Left ventricle myocardium inferior (tissue), 1 donor: ENCODE results near the gene DEFB128. TPM values are rescaled to one million over a fixed set of nuclear protein-coding genes. Genes with fewer than 3 reads are reported as not detected.
A peak's percentile ranks its signal among the peaks of the same experiment; 100 is the strongest.
"Not testable (repeated sequence)": the region's sequence is repeated elsewhere in the genome, so short reads cannot be mapped to it uniquely, and the experiment has no call there.

Source experiments
- DNase-seq: peaks from one replicate; pipeline ENCODE4 v3.0.0-alpha.2; 2020
- H3K27ac ChIP-seq: fragments of 200-600 bp; replicated peaks from 2 replicates; pipeline ENCODE4 v1.8.0; 2021
- H3K27me3 ChIP-seq: fragments of 200-600 bp; 2 replicates; pipeline ENCODE4 v1.8.0; 2021; ENCODE audit warnings: low read depth
- H3K36me3 ChIP-seq: fragments of 200-600 bp; 2 replicates; pipeline ENCODE4 v1.8.0; 2021
- H3K4me1 ChIP-seq: fragments of 200-600 bp; 2 replicates; pipeline ENCODE4 v1.8.0; 2021
- H3K4me3 ChIP-seq: fragments of 200-600 bp; 2 replicates; pipeline ENCODE4 v1.8.0; 2021; ENCODE audit warnings: mild to moderate bottlenecking, moderate library complexity
- H3K9me3 ChIP-seq: fragments of 200-600 bp; replicated peaks from 2 replicates; pipeline ENCODE4 v1.8.0; 2021
- intact Hi-C: fragments of 100-400 bp; cut with micrococcal nuclease; formaldehyde crosslinking; loops from one replicate; pipeline ENCODE4 v1.11.0; 2022
- total RNA-seq: library from RNA; stranded (reverse); fragmentation: NEBNext Ultra II Directional; extraction: Animal tissue kit (Norgen Biotek cat#: 25700); gene quantifications from one replicate; pipeline ENCODE4 v1.2.1, GENCODE V29; 2021
- TF ChIP-seq, protein P1 (sequence below): fragments of 200-600 bp; IDR thresholded peaks from 2 replicates; pipeline ENCODE4 v1.8.0; 2021; ENCODE audit warnings: antibody characterized with exemption, mild to moderate bottlenecking, borderline replicate concordance
- donor health status: DM: no; HTN: yes; CAD: no; lungs with severe emphysema.

Gene DEFB128
- total RNA-seq, 1 donor from 2014 or later = not detected

DNA sequence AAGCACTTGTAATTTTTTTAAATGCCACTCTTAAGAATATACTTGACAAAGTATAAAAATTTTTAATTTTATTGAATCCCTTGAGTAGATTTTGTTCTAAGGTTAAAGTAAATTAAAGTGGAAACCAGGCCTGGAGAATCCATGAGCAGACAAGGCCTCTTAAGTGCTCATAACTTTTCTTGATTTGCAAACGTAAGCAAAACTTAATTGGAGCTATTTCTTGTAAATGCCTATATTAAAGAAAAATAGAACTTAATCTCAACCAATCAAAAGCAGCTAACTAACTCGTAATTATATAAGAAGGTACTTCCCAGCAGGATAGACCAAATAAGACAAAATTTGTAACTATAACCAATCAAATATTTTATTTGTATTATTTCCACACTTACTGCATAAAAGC, 24.9 kb upstream of the DEFB128 start:
- Histone ChIP-seq H3K36me3 (no peaks in the 10 kb centered on the region), H3K4me3 (no peak overlapping the region), H3K4me1 (peaks cover 37% of the 10 kb centered on the region), H3K27ac (peak overlapping the region; percentile 19), H3K27me3 (peaks cover 8% of the 10 kb centered on the region), H3K9me3 (no peaks in the 10 kb centered on the region)
- TF ChIP-seq, protein P1, sequence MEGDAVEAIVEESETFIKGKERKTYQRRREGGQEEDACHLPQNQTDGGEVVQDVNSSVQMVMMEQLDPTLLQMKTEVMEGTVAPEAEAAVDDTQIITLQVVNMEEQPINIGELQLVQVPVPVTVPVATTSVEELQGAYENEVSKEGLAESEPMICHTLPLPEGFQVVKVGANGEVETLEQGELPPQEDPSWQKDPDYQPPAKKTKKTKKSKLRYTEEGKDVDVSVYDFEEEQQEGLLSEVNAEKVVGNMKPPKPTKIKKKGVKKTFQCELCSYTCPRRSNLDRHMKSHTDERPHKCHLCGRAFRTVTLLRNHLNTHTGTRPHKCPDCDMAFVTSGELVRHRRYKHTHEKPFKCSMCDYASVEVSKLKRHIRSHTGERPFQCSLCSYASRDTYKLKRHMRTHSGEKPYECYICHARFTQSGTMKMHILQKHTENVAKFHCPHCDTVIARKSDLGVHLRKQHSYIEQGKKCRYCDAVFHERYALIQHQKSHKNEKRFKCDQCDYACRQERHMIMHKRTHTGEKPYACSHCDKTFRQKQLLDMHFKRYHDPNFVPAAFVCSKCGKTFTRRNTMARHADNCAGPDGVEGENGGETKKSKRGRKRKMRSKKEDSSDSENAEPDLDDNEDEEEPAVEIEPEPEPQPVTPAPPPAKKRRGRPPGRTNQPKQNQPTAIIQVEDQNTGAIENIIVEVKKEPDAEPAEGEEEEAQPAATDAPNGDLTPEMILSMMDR = no peak
- intact Hi-C loops = no loop called here
- DNase-seq = no peak

DNA sequence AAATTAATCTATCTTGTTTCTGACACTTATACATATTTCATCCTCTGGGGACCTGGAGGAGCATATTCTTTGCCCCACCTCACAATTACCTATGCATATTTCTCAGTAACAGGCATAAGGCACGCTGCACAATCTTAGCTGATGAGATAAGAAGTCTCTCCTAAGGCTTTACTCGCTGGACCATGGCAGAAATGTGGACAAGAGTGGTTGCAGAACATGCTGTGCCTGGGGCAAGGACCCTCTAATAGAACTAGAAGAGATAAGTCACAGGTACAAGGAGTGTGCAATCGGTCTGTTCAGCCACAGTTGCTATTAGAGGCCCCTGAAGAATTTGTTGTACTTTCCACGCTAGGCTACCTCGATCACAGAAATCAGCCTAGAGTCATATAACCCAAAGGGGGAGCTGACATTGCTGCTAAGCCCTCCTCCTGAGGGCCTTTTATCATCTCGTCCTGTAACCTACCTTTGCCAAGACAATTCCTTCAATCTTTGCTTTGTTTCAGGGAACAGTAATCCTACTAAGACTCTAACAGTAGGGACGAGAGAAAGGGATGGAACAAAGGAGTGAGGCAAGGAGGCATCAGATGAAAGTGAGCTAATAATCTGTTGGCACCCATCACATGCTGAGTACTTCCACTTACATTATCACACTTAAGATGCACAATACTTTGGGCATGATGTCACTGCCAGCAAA, 21.4 kb upstream of the DEFB128 start:
- no peaks in the 10 kb centered on the region for H3K36me3 ChIP-seq
- no peak for DNase-seq
- TF ChIP-seq, protein P1 = no peak
- no peaks in the 10 kb centered on the region for H3K9me3 ChIP-seq
- peaks cover 22% of the 10 kb centered on the region for H3K4me1 ChIP-seq
- no peak overlapping the region for H3K4me3 ChIP-seq
- no peak overlapping the region for H3K27ac ChIP-seq
- intact Hi-C loops = no loop called here
- H3K27me3 ChIP-seq = no peaks in the 10 kb centered on the region

DNA sequence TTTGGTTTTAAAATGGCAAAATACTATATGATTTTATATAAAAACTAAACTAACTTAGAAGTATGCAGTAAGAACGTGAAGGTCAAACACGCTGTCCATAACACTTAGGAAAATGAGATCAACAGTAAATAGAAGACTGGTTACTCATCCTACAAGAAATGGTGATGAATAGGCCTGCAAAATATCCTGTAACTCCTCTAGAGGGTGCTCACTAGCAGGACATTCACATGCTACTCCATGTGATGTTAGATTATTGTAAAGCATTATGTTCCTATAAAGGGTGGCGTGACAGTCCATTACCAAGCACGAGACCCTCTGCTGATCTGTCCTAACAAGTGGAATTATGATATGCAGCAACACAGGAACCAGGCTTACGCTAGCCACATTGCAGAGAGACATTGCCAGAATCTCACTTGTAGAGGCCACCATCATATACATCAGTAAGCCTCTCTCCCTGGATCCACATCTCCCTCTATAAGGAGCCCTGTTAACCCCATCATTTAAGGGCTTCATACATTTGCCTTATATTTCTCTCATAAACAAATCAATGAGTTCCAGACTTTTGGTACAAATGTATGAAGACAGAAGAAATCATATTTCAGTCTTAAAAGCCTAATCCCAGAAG, 19.5 kb upstream of the DEFB128 start:
- intact Hi-C loops = no loop called here

GRCh38 chr20:203630-204029, 14.1 kb upstream of the DEFB128 start:
- not testable (repeated sequence) for H3K27me3 ChIP-seq

More for the DNA sequence above, 19.5 kb upstream of the DEFB128 start:
- no peak overlapping the region for H3K27ac ChIP-seq
- no peak for DNase-seq
- TF ChIP-seq, protein P1 = peak; percentile 60
- no peak overlapping the region for H3K4me3 ChIP-seq
- H3K4me1 ChIP-seq = peaks cover 16% of the 10 kb centered on the region
- no peaks in the 10 kb centered on the region for H3K27me3 ChIP-seq
- H3K9me3 ChIP-seq = no peaks in the 10 kb centered on the region
- no peaks in the 10 kb centered on the region for H3K36me3 ChIP-seq

GRCh38 chr20:199996-200395, 10.5 kb upstream of the DEFB128 start:
- H3K36me3 ChIP-seq = no peaks in the 10 kb centered on the region
- TF ChIP-seq, protein P1 = no peak
- intact Hi-C loops = no loop called here
- H3K9me3 ChIP-seq = peaks cover 8% of the 10 kb centered on the region
- H3K4me1 ChIP-seq = no peaks in the 10 kb centered on the region
- no peak overlapping the region for H3K4me3 ChIP-seq
- H3K27ac ChIP-seq = no peak overlapping the region
- DNase-seq = no peak
- peaks cover 8% of the 10 kb centered on the region for H3K27me3 ChIP-seq

More at GRCh38 chr20:203630-204029, 14.1 kb upstream of the DEFB128 start:
- H3K36me3 ChIP-seq, intact Hi-C loops, H3K9me3 ChIP-seq, DNase-seq, H3K4me3 ChIP-seq, H3K27ac ChIP-seq, H3K4me1 ChIP-seq: not testable (repeated sequence)

DNA sequence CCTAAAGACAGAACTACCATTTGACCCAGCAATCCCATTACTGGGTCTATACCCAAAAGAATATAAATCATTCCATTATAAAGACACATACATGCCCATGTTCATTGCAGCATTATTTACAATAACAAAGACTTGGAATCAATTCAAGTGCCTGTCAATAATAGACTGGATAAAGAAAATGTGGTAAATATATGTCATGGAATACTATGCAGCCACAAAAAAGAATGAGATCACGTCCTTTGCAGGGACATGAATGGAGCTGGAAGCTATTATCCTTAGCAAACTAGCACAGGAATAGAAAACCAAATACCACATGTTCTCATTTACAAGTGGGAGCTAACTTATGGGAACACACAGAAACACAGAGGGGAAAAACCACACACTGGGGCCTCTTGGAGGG, 8.7 kb upstream of the DEFB128 start:
- peaks cover 11% of the 10 kb centered on the region for H3K27me3 ChIP-seq
- intact Hi-C loops = no loop called here

More for the DNA sequence above, 8.7 kb upstream of the DEFB128 start:
- Histone ChIP-seq H3K36me3 (no peaks in the 10 kb centered on the region), H3K4me1 (no peaks in the 10 kb centered on the region), H3K27ac (no peak overlapping the region), H3K9me3 (peaks cover 8% of the 10 kb centered on the region), H3K4me3 (no peak overlapping the region)
- TF ChIP-seq, protein P1 = no peak
- no peak for DNase-seq
